ENCODE data around the gene ANXA6.

The ANXA6 gene

GRCh38 chr5:151192626-151193025 is 35.0 kb upstream of the ANXA6 start:
- H3K4me3 ChIP-seq (ENCODE audit: low read length), result no peak overlapping the region
- no peaks in the 10 kb centered on the region; the same call in 1 of the 2 replicates for H3K9me3 ChIP-seq (ENCODE audit: insufficient read depth, low read depth, low read length)
- no peaks in the 10 kb centered on the region for H3K36me3 ChIP-seq (ENCODE audit: insufficient read depth, low read length)
- no peaks in the 10 kb centered on the region; the same call in 1 of the 2 replicates for H3K4me1 ChIP-seq (ENCODE audit: insufficient read depth, low read length)
- H3K27ac ChIP-seq (ENCODE audit: low read depth, low read length), result no peak overlapping the region
- no peak overlapping the region for H3K9ac ChIP-seq (ENCODE audit: low read depth, low read length)
- H3K27me3 ChIP-seq (ENCODE audit: insufficient read depth, low read length), result no peaks in the 10 kb centered on the region

- Histone ChIP-seq H3K9ac (ENCODE audit: low read depth, low read length) (no peak overlapping the region), H3K9me3 (ENCODE audit: insufficient read depth, low read depth, low read length) (no peaks in the 10 kb centered on the region; the same call in 1 of the 2 replicates), H3K36me3 (ENCODE audit: insufficient read depth, low read length) (no peaks in the 10 kb centered on the region), H3K27me3 (ENCODE audit: insufficient read depth, low read length) (no peaks in the 10 kb centered on the region), H3K4me1 (ENCODE audit: insufficient read depth, low read length) (no peaks in the 10 kb centered on the region; the same call in 1 of the 2 replicates), H3K4me3 (ENCODE audit: low read length) (no peak overlapping the region), H3K27ac (ENCODE audit: low read depth, low read length) (no peak overlapping the region)
- WGBS, result 88% methylated on average over 1 of the region's 1 CpG
These were observed 34.1 kb upstream of the ANXA6 start for GRCh38 chr5:151191661-151192060.

GRCh38 chr5:151189151-151189550 is 31.6 kb upstream of the ANXA6 start:
- Histone ChIP-seq H3K4me1 (ENCODE audit: insufficient read depth, low read length) (peaks cover 3% of the 10 kb centered on the region; the same call in 1 of the 2 replicates), H3K27me3 (ENCODE audit: insufficient read depth, low read length) (no peaks in the 10 kb centered on the region), H3K36me3 (ENCODE audit: insufficient read depth, low read length) (no peaks in the 10 kb centered on the region), H3K9me3 (ENCODE audit: insufficient read depth, low read depth, low read length) (no peaks in the 10 kb centered on the region; the same call in 1 of the 2 replicates), H3K9ac (ENCODE audit: low read depth, low read length) (no peak overlapping the region), H3K27ac (ENCODE audit: low read depth, low read length) (no peak overlapping the region), H3K4me3 (ENCODE audit: low read length) (no peak overlapping the region)
- 100% methylated on average over 1 of the region's 2 CpGs for WGBS

- Histone ChIP-seq H3K4me1 (ENCODE audit: insufficient read depth, low read length) (peaks cover 3% of the 10 kb centered on the region; the same call in 1 of the 2 replicates), H3K27ac (ENCODE audit: low read depth, low read length) (no peak overlapping the region), H3K36me3 (ENCODE audit: insufficient read depth, low read length) (no peaks in the 10 kb centered on the region), H3K4me3 (ENCODE audit: low read length) (no peak overlapping the region), H3K27me3 (ENCODE audit: insufficient read depth, low read length) (no peaks in the 10 kb centered on the region), H3K9ac (ENCODE audit: low read depth, low read length) (no peak overlapping the region), H3K9me3 (ENCODE audit: insufficient read depth, low read depth, low read length) (no peaks in the 10 kb centered on the region)
- 89% methylated on average over 4 of the region's 4 CpGs for WGBS
These were observed 29.0 kb upstream of the ANXA6 start for GRCh38 chr5:151186538-151186937.

- Histone ChIP-seq H3K9me3 (ENCODE audit: insufficient read depth, low read depth, low read length) (no peaks in the 10 kb centered on the region), H3K36me3 (ENCODE audit: insufficient read depth, low read length) (no peaks in the 10 kb centered on the region), H3K4me3 (ENCODE audit: low read length) (no peak overlapping the region), H3K9ac (ENCODE audit: low read depth, low read length) (no peak overlapping the region), H3K27me3 (ENCODE audit: insufficient read depth, low read length) (no peaks in the 10 kb centered on the region), H3K27ac (ENCODE audit: low read depth, low read length) (no peak overlapping the region), H3K4me1 (ENCODE audit: insufficient read depth, low read length) (peaks cover 3% of the 10 kb centered on the region; the same call in 1 of the 2 replicates)
- WGBS, result 28% methylated on average over 4 of the region's 5 CpGs
These were observed 28.5 kb upstream of the ANXA6 start for GRCh38 chr5:151186052-151186451.

GRCh38 chr5:151184316-151185042 is 26.9 kb upstream of the ANXA6 start:
- H3K9ac ChIP-seq (ENCODE audit: low read depth, low read length), result no peak overlapping the region
- 0 out of 2 replicates have a peak, but pooled peaks cover 3% of the 10 kb centered on the region for H3K4me1 ChIP-seq (ENCODE audit: insufficient read depth, low read length)
- 92% methylated on average over 8 of the region's 10 CpGs for WGBS
- no peaks in the 10 kb centered on the region for H3K9me3 ChIP-seq (ENCODE audit: insufficient read depth, low read depth, low read length)
- no peak overlapping the region for H3K27ac ChIP-seq (ENCODE audit: low read depth, low read length)
- H3K36me3 ChIP-seq (ENCODE audit: insufficient read depth, low read length), result no peaks in the 10 kb centered on the region
- H3K4me3 ChIP-seq (ENCODE audit: low read length), result no peak overlapping the region
- no peaks in the 10 kb centered on the region for H3K27me3 ChIP-seq (ENCODE audit: insufficient read depth, low read length)

GRCh38 chr5:151183456-151184245 is 26.1 kb upstream of the ANXA6 start:
- Histone ChIP-seq H3K27me3 (ENCODE audit: insufficient read depth, low read length) (no peaks in the 10 kb centered on the region), H3K4me3 (ENCODE audit: low read length) (no peak overlapping the region), H3K36me3 (ENCODE audit: insufficient read depth, low read length) (no peaks in the 10 kb centered on the region), H3K9me3 (ENCODE audit: insufficient read depth, low read depth, low read length) (no peaks in the 10 kb centered on the region), H3K9ac (ENCODE audit: low read depth, low read length) (no peak overlapping the region), H3K27ac (ENCODE audit: low read depth, low read length) (no peak overlapping the region), H3K4me1 (ENCODE audit: insufficient read depth, low read length) (0 out of 2 replicates have a peak, but pooled peaks cover 3% of the 10 kb centered on the region)
- WGBS, result 88% methylated on average over 7 of the region's 7 CpGs

- Histone ChIP-seq H3K27me3 (ENCODE audit: insufficient read depth, low read length) (no peaks in the 10 kb centered on the region), H3K9ac (ENCODE audit: low read depth, low read length) (no peak overlapping the region), H3K36me3 (ENCODE audit: insufficient read depth, low read length) (no peaks in the 10 kb centered on the region), H3K4me3 (ENCODE audit: low read length) (no peak overlapping the region), H3K27ac (ENCODE audit: low read depth, low read length) (no peak overlapping the region), H3K4me1 (ENCODE audit: insufficient read depth, low read length) (0 out of 2 replicates have a peak, but pooled peaks cover 3% of the 10 kb centered on the region), H3K9me3 (ENCODE audit: insufficient read depth, low read depth, low read length) (no peaks in the 10 kb centered on the region)
- WGBS, result 94% methylated on average over 8 of the region's 8 CpGs
These were observed 25.4 kb upstream of the ANXA6 start for GRCh38 chr5:151182976-151183375.

- Histone ChIP-seq H3K27me3 (ENCODE audit: insufficient read depth, low read length) (no peaks in the 10 kb centered on the region), H3K4me1 (ENCODE audit: insufficient read depth, low read length) (0 out of 2 replicates have a peak, but pooled peaks cover 3% of the 10 kb centered on the region), H3K27ac (ENCODE audit: low read depth, low read length) (no peak overlapping the region), H3K4me3 (ENCODE audit: low read length) (no peak overlapping the region), H3K9me3 (ENCODE audit: insufficient read depth, low read depth, low read length) (no peaks in the 10 kb centered on the region), H3K9ac (ENCODE audit: low read depth, low read length) (no peak overlapping the region), H3K36me3 (ENCODE audit: insufficient read depth, low read length) (no peaks in the 10 kb centered on the region)
- WGBS, result 91% methylated on average over 4 of the region's 4 CpGs
These were observed 24.9 kb upstream of the ANXA6 start for GRCh38 chr5:151182524-151182900.

GRCh38 chr5:151181818-151182523 is 24.4 kb upstream of the ANXA6 start:
- Histone ChIP-seq H3K4me1 (ENCODE audit: insufficient read depth, low read length) (0 out of 2 replicates have a peak, but pooled peaks cover 3% of the 10 kb centered on the region), H3K27me3 (ENCODE audit: insufficient read depth, low read length) (no peaks in the 10 kb centered on the region), H3K9ac (ENCODE audit: low read depth, low read length) (no peak overlapping the region), H3K4me3 (ENCODE audit: low read length) (no peak overlapping the region), H3K27ac (ENCODE audit: low read depth, low read length) (no peak overlapping the region), H3K36me3 (ENCODE audit: insufficient read depth, low read length) (no peaks in the 10 kb centered on the region), H3K9me3 (ENCODE audit: insufficient read depth, low read depth, low read length) (no peaks in the 10 kb centered on the region)
- WGBS, result 89% methylated on average over 4 of the region's 4 CpGs

GRCh38 chr5:151180291-151180690 is 22.7 kb upstream of the ANXA6 start:
- no peaks in the 10 kb centered on the region for H3K4me1 ChIP-seq (ENCODE audit: insufficient read depth, low read length)
- no peak overlapping the region for H3K27ac ChIP-seq (ENCODE audit: low read depth, low read length)
- H3K4me3 ChIP-seq (ENCODE audit: low read length), result no peak overlapping the region
- WGBS, result 94% methylated on average over 6 of the region's 6 CpGs
- H3K9me3 ChIP-seq (ENCODE audit: insufficient read depth, low read depth, low read length), result no peaks in the 10 kb centered on the region
- no peaks in the 10 kb centered on the region for H3K27me3 ChIP-seq (ENCODE audit: insufficient read depth, low read length)
- no peaks in the 10 kb centered on the region for H3K36me3 ChIP-seq (ENCODE audit: insufficient read depth, low read length)
- H3K9ac ChIP-seq (ENCODE audit: low read depth, low read length), result no peak overlapping the region
